WTC11 (cell line): ENCODE data around the gene SLC4A8. TPM values are rescaled to one million over a fixed set of nuclear protein-coding genes. Genes with fewer than 3 reads are reported as not detected.

ENCODE experiments used
- ATAC-seq: fragments of 200-7000 bp; cut with Tn5 transposase; 2 replicates; pipeline ENCODE4 v1.10.0; 2021; ENCODE audit warnings: mild to moderate bottlenecking, moderate library complexity
- CTCF ChIA-PET: fragments of 300-600 bp; sonication (Branson Sonifier 250); formaldehyde crosslinking; loops from one replicate; lab custom pipeline; 2021; ENCODE audit warnings: antibody characterized with exemption; lab: Charles Lee
- POLR2A ChIA-PET: fragments of 350-600 bp; sonication (Branson Sonifier 250); formaldehyde crosslinking; loops from one replicate; lab custom pipeline; 2021; ENCODE audit warnings: antibody characterized with exemption; lab: Charles Lee
- DNase-seq: peaks from one replicate; pipeline ENCODE4 v3.0.0; 2021; ENCODE audit warnings: low spot score
- H3K27ac Mint-ChIP-seq: 2 replicates; pipeline ENCODE4 v1.8.0; 2021; ENCODE audit warnings: mixed read lengths
- H3K27me3 Mint-ChIP-seq: 2 replicates; pipeline ENCODE4 v1.8.0; 2021; ENCODE audit warnings: low read depth, mild to moderate bottlenecking, moderate library complexity, mixed read lengths
- H3K36me3 Mint-ChIP-seq: 2 replicates; pipeline ENCODE4 v1.8.0; 2021; ENCODE audit warnings: mixed read lengths
- H3K4me1 Mint-ChIP-seq: 2 replicates; pipeline ENCODE4 v1.8.0; 2022; ENCODE audit warnings: mixed read lengths
- H3K4me3 Mint-ChIP-seq: 2 replicates; pipeline ENCODE4 v1.8.0; 2021; ENCODE audit warnings: mild to moderate bottlenecking, moderate library complexity, mixed read lengths
- H3K9me3 Mint-ChIP-seq: 2 replicates; pipeline ENCODE4 v1.8.0; 2021; ENCODE audit warnings: mixed read lengths
- ATF2 ChIP-seq: sonication (generic); formaldehyde crosslinking; IDR thresholded peaks from 2 replicates; pipeline ENCODE4 v1.8.1; 2022; ENCODE audit warnings: low read depth, missing genetic modification reagents, borderline replicate concordance
- CREB1 ChIP-seq: sonication (generic); formaldehyde crosslinking; IDR thresholded peaks from 2 replicates; pipeline ENCODE4 v1.8.0; 2023; ENCODE audit warnings: mild to moderate bottlenecking, missing genetic modification reagents
- E2F4 ChIP-seq: sonication (generic); formaldehyde crosslinking; IDR thresholded peaks from 2 replicates; pipeline ENCODE4 v1.8.1; 2022; ENCODE audit warnings: low read depth, mild to moderate bottlenecking, moderate library complexity, missing genetic modification reagents, borderline replicate concordance
- ERG ChIP-seq: fragments of 250-450 bp; sonication (Bioruptor Pico); IDR thresholded peaks from 2 replicates; pipeline ENCODE4 v1.8.0; 2021; ENCODE audit warnings: mild to moderate bottlenecking
- ETV6 ChIP-seq: sonication (generic); formaldehyde crosslinking; IDR thresholded peaks from 2 replicates; pipeline ENCODE4 v1.8.1; 2022; ENCODE audit warnings: mild to moderate bottlenecking, missing genetic modification reagents
- GRHL2 ChIP-seq: fragments of 250-450 bp; sonication (Bioruptor Pico); IDR thresholded peaks from 2 replicates; pipeline ENCODE4 v1.8.0; 2022; ENCODE audit warnings: mild to moderate bottlenecking, moderate library complexity; ENCODE audit not compliant: insufficient replicate concordance, severe bottlenecking
- GTF2I ChIP-seq: fragments of 250-450 bp; sonication (Bioruptor Pico); conservative IDR thresholded peaks from 2 replicates; pipeline ENCODE4 v1.4.0; 2021; ENCODE audit warnings: mild to moderate bottlenecking
- IRF1 ChIP-seq: sonication (generic); formaldehyde crosslinking; IDR thresholded peaks from 2 replicates; pipeline ENCODE4 v1.8.0; 2023; ENCODE audit warnings: missing genetic modification reagents
- JUN ChIP-seq: sonication (generic); formaldehyde crosslinking; IDR thresholded peaks from 2 replicates; pipeline ENCODE4 v1.8.0; 2023; ENCODE audit warnings: mild to moderate bottlenecking, missing genetic modification reagents
- KAT7 ChIP-seq: sonication (generic); formaldehyde crosslinking; IDR thresholded peaks from 2 replicates; pipeline ENCODE4 v1.8.1; 2023; ENCODE audit warnings: missing genetic modification reagents, mild to moderate bottlenecking, borderline replicate concordance
- SP1 ChIP-seq: sonication (generic); formaldehyde crosslinking; conservative IDR thresholded peaks from 2 replicates; pipeline ENCODE4 v1.8.1; 2022; ENCODE audit warnings: missing genetic modification reagents
- ZBTB21 ChIP-seq: sonication (generic); formaldehyde crosslinking; IDR thresholded peaks from 2 replicates; pipeline ENCODE4 v1.8.1; 2023; ENCODE audit warnings: mild to moderate bottlenecking, missing genetic modification reagents, borderline replicate concordance
- ZNF121 ChIP-seq: sonication (generic); formaldehyde crosslinking; IDR thresholded peaks from 2 replicates; pipeline ENCODE4 v1.8.0; 2023; ENCODE audit warnings: missing genetic modification reagents
- ZNF219 ChIP-seq: sonication (generic); formaldehyde crosslinking; IDR thresholded peaks from 2 replicates; pipeline ENCODE4 v1.8.0; 2023; ENCODE audit warnings: missing genetic modification reagents, mild to moderate bottlenecking, borderline replicate concordance
- ZNF281 ChIP-seq: sonication (generic); formaldehyde crosslinking; IDR thresholded peaks from 2 replicates; pipeline ENCODE4 v1.8.0; 2023; ENCODE audit warnings: mild to moderate bottlenecking, missing genetic modification reagents
- ZNF423 ChIP-seq: fragments of 250-450 bp; sonication (Bioruptor Pico); IDR thresholded peaks from 2 replicates; pipeline ENCODE4 v2.1.2; 2022; ENCODE audit warnings: mild to moderate bottlenecking, moderate library complexity
- ZNF671 ChIP-seq: fragments of 250-450 bp; sonication (Bioruptor Pico); IDR thresholded peaks from 2 replicates; pipeline ENCODE4 v1.8.0; 2021; ENCODE audit warnings: mild to moderate bottlenecking
- total RNA-seq: library from RNA; stranded (reverse); gene quantifications from 3 replicates; pipeline ENCODE4 v1.2.3, GENCODE V29; 2021

SLC4A8 gene
- total RNA-seq, 1 experiment from 2014 or later, result 16.9 TPM

GRCh38 chr12:51386351-51386750 lies 38.3 kb upstream of the SLC4A8 start:
- Mint-ChIP-seq H3K27me3 (no peaks in the 10 kb centered on the region), H3K4me3 (no peak overlapping the region), H3K36me3 (peaks cover 2% of the 10 kb centered on the region; the same call in 1 of the 2 replicates), H3K27ac (peak overlapping the region; percentile 35), H3K4me1 (peaks cover 71% of the 10 kb centered on the region), H3K9me3 (no peaks in the 10 kb centered on the region)
- TF ChIP-seq GRHL2, result no peak
- TF ChIP-seq SP1 (CRISPR knock-in tag), result no peak
- TF ChIP-seq ZNF423 (CRISPR knock-in tag), result no peak
- TF ChIP-seq ATF2 (CRISPR knock-in tag), result no peak
- TF ChIP-seq ZNF121 (CRISPR knock-in tag), result no peak
- no peak for TF ChIP-seq ETV6
- TF ChIP-seq E2F4, result no peak
- TF ChIP-seq GTF2I (CRISPR knock-in tag), result no peak
- no peak for TF ChIP-seq CREB1 (CRISPR knock-in tag)
- TF ChIP-seq ZNF281 (CRISPR knock-in tag), result no peak
- TF ChIP-seq ERG (CRISPR knock-in tag), result no peak
- no peak for TF ChIP-seq ZBTB21 (CRISPR knock-in tag)
- no peak for TF ChIP-seq JUN (CRISPR knock-in tag)
- TF ChIP-seq KAT7 (CRISPR knock-in tag), result no peak
- no peak for TF ChIP-seq ZNF671
- ATAC-seq, result no peak
- CTCF ChIA-PET, result interaction anchor here (1.1 to 1.5 kb wide), 3 partner anchors 146 to 537 kb away, joined by 3 read pairs; no protein-coding TSS in a partner anchor
- DNase-seq, result no peak
- POLR2A ChIA-PET, result no interaction called here

- Mint-ChIP-seq H3K4me3 (no peak overlapping the region), H3K36me3 (peaks cover 2% of the 10 kb centered on the region; the same call in 1 of the 2 replicates), H3K27me3 (no peaks in the 10 kb centered on the region), H3K4me1 (peaks cover 58% of the 10 kb centered on the region), H3K9me3 (no peaks in the 10 kb centered on the region)
- CTCF ChIA-PET, result no interaction called here
- DNase-seq (no peak), ATAC-seq (no peak)
- POLR2A ChIA-PET, result interaction anchor here (0.9 kb wide), 1 partner anchor 16 kb away, joined by 3 read pairs; no protein-coding TSS in a partner anchor
- TF ChIP-seq ZNF219 (CRISPR knock-in tag), result no peak
- no peak for TF ChIP-seq IRF1 (CRISPR knock-in tag)
- TF ChIP-seq, all 79 proteins: peak for 0
- H3K27ac Mint-ChIP-seq, result peak overlapping the region; percentile 64
Measured at GRCh38 chr12:51388069-51388799, 36.4 kb upstream of the SLC4A8 start.
